ENCODE measurements around the gene TH.
"Not testable (repeated sequence)": the region's sequence is repeated elsewhere in the genome, so short reads cannot be mapped to it uniquely, and the experiment has no call there.

Gene TH

GRCh38 chr11:2198621-2199365 is 27.2 kb upstream of the TH start:
- no peak overlapping the region for H3K4me3 ChIP-seq (ENCODE audit: low read depth, low read length)
- TF ChIP-seq CTCF (IDR thresholded peaks at IDR 0.05; ENCODE audit: low read depth, low read length) = no peak

GRCh38 chr11:2197771-2198520 is 26.3 kb upstream of the TH start:
- TF ChIP-seq CTCF (IDR thresholded peaks at IDR 0.05; ENCODE audit: low read depth, low read length) = no peak
- H3K4me3 ChIP-seq (ENCODE audit: low read depth, low read length) = no peak overlapping the region

GRCh38 chr11:2196970-2197770 is 25.6 kb upstream of the TH start:
- no peak overlapping the region for H3K4me3 ChIP-seq (ENCODE audit: low read depth, low read length)
- peak; percentile 74 for TF ChIP-seq CTCF (IDR thresholded peaks at IDR 0.05; ENCODE audit: low read depth, low read length)

GRCh38 chr11:2195756-2196088 is 24.1 kb upstream of the TH start:
- no peak overlapping the region for H3K4me3 ChIP-seq (ENCODE audit: low read depth, low read length)
- no peak for TF ChIP-seq CTCF (IDR thresholded peaks at IDR 0.05; ENCODE audit: low read depth, low read length)

GRCh38 chr11:2194877-2195755 is 23.5 kb upstream of the TH start:
- no peak overlapping the region for H3K4me3 ChIP-seq (ENCODE audit: low read depth, low read length)
- TF ChIP-seq CTCF (IDR thresholded peaks at IDR 0.05; ENCODE audit: low read depth, low read length) = peak; percentile 96

- H3K4me3 ChIP-seq (ENCODE audit: low read depth, low read length) = not testable (repeated sequence)
Measured at GRCh38 chr11:2193888-2194595, 22.4 kb upstream of the TH start.
